Fibroblast of pulmonary artery (primary cell): Measurements from ENCODE around the gene TRAP1.

Source experiments
- DNase-seq: peaks from one replicate; pipeline ENCODE4 v3.0.0-alpha.2; 2010; ENCODE audit warnings: low read depth
- H3K4me3 ChIP-seq: replicated peaks from 2 replicates; pipeline ENCODE4 v1.5.1; 2011; ENCODE audit warnings: low read depth, mild to moderate bottlenecking, control low read depth, low read length, moderate library complexity
- TF ChIP-seq, protein P1 (sequence below): IDR thresholded peaks from 2 replicates; pipeline ENCODE4 v1.5.1; 2011; ENCODE audit warnings: mild to moderate bottlenecking, control low read depth, low read length, inconsistent platforms; ENCODE audit errors: missing control alignments

TRAP1 gene

DNA sequence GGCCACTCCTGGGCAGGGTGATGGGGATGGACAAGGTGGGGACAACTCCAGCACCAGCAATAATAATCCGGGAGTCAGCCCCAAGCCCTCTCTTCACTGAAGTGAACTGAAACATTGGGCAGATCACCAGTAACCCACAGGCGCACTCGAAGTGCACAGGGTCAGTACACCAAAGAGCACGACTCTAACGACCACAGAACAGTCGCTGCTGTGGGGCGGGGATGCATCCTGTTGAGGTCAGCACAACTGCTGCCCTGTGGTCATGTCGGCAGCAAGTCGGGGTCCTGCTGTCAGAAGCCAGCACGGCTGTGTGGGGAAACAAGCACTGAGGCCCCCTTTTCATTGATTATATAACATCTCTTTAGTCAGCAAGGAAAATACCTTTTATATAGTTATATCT lies 48.2 kb downstream of the TRAP1 start:
- DNase-seq = no peak
- H3K4me3 ChIP-seq = no peak overlapping the region
- TF ChIP-seq, protein P1, sequence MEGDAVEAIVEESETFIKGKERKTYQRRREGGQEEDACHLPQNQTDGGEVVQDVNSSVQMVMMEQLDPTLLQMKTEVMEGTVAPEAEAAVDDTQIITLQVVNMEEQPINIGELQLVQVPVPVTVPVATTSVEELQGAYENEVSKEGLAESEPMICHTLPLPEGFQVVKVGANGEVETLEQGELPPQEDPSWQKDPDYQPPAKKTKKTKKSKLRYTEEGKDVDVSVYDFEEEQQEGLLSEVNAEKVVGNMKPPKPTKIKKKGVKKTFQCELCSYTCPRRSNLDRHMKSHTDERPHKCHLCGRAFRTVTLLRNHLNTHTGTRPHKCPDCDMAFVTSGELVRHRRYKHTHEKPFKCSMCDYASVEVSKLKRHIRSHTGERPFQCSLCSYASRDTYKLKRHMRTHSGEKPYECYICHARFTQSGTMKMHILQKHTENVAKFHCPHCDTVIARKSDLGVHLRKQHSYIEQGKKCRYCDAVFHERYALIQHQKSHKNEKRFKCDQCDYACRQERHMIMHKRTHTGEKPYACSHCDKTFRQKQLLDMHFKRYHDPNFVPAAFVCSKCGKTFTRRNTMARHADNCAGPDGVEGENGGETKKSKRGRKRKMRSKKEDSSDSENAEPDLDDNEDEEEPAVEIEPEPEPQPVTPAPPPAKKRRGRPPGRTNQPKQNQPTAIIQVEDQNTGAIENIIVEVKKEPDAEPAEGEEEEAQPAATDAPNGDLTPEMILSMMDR = no peak

DNA sequence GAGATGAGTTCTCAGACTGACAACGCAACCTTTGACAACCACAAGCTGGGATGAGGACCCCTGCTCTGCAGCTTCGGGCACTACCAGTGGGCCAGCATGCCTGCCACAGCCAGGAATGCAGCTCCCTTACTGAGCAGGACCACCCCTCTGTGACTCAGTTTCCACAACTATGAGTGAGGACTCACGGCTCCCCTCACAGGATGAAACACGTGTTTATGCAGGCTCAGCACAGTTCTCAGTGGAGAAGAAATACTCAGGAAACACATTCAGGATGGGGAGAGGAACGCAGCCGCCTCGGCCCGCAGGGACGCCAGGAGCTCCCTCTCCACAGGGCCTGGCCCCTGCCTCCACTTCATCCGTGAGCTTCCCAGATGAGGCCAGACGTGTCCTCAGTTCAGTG lies 48.7 kb downstream of the TRAP1 start:
- H3K4me3 ChIP-seq = no peak overlapping the region
- TF ChIP-seq, protein P1 = no peak
- DNase-seq = no peak

DNA sequence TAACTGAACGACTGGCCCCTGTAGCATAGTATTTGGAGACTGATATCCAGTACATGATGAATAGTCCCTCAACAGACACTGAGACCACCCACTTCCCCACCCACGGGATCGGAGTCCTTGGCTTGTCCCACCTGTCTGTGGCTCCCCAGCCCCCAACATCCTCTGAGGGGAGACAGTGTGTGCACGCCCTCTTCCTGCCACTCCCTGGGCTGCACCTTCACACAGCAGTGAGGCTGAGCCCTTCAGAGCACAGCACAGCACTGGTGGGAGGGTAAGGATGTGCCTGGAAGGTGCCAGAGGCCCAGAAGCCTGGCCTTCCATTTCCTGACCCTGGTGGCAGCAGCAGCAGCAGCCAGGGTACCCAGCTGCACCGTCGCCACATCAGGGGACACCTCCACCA lies 51.8 kb downstream of the TRAP1 start:
- DNase-seq = no peak
- TF ChIP-seq, protein P1 = no peak
- no peak overlapping the region for H3K4me3 ChIP-seq

DNA sequence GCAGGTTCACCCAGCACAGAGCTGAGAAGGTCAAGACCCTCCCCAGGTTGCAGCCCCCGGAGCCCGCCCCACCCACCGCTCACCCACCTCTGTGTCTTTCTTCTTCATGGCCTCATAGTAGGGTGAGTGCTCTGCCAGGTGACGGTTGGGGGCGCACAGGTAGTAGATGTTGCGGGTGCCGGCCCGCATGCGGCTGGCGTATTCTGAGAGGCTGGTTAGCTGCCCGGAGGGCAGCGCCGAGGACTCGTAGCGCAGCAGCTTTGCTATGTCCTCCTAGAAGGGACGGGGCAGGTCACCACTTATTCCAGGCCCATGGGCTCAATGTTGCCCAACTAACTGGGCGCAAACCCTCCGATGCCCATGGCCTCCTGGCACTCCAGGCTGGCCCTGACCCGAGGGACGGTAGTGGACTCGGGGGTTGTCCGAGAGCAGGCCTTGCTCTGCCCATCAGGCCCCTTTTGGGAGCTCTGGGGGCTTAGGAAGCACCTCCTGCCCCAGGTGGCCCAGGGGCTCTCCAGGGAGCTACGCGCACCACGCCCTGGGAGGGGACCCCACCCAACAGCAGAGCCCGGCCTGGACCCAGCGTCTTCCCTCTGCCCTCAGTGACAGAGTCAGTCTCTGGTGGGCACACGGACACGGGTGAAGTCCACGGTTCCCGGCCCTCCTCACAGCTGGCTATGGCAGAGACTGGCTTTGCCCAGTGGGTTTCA lies 53.0 kb downstream of the TRAP1 start:
- no peak overlapping the region for H3K4me3 ChIP-seq
- DNase-seq = no peak
- TF ChIP-seq, protein P1 = no peak

DNA sequence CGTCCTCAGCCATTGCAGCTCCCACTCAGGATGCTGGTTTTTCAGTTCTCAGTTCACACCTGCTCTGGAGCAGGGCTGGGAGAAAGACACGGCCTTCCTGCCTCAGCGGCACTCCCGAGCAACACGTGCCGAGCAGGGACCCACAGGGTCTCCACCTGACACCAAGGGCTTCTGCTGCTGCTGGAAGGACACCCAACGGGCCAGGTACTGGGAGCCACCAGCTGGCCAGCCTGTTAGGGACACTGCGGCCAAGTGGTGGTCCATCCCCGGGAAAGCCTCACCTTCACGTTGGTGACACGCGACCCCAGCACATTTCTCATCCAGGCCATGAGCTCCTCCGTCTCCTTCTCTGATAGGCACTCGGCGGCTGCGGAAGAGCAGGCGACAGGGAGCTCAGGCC lies 54.7 kb downstream of the TRAP1 start:
- no peak for DNase-seq
- H3K4me3 ChIP-seq = no peak overlapping the region
- TF ChIP-seq, protein P1 = no peak

DNA sequence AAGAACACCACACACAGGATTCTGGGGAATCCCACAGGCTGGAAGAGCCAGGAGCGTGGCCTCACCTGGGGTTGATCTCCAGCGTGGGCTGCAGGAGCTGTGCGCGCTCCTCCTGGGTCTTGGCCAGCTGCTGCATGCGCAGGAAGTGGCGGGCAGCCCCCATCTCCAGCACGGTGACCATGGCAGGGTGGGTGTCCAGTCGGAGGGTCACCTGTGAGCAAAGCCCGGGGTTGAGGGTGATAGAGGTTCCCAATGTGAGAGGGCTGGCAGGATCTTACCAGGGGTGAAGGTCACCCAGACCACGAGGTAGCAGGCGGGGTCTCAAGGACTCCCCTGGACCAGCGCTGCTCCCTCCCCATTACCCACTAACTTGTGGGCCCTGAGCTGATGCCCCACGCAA lies 55.4 kb downstream of the TRAP1 start:
- no peak overlapping the region for H3K4me3 ChIP-seq
- TF ChIP-seq, protein P1 = no peak
- no peak for DNase-seq

DNA sequence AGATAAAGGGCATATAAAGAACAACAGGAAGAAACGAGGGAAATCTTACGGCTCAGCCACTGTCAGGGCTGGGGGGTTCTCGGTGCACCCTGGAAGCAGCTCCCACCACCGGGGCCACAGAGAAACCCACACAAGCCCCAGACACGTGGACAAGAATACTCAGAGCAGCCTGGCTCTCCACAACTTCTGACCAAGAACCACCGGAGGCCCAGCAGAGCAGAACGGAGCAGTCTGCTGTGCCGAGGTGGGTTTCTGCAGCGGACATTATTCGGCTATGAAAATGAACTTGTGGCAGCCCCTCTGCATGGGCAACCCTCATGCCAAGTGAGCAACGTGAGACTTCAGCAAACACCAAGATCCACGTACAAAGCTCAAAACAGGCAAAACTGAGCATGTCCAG lies 56.0 kb downstream of the TRAP1 start:
- H3K4me3 ChIP-seq = no peak overlapping the region
- TF ChIP-seq, protein P1 = no peak

More for the DNA sequence above, 56.0 kb downstream of the TRAP1 start:
- no peak for DNase-seq
